Ovary (tissue), 9 donors: ENCODE results near the gene ERI2. TPM values are rescaled to one million over a fixed set of nuclear protein-coding genes. Genes with fewer than 3 reads are reported as not detected.

ENCODE experiments used
- DNase-seq, 5 donors: peaks; one replicate each; pipeline ENCODE4 v3.0.0-alpha.2; 2019 to 2020
- H3K27ac ChIP-seq, 2 donors: fragments of 200-600 bp; one replicate each; pipeline versions ENCODE4 v1.5.1 to v1.8.0; 2019 to 2022
- H3K27me3 ChIP-seq: fragments of 200-600 bp; one replicate; pipeline ENCODE4 v1.8.0; 2022
- H3K36me3 ChIP-seq: fragments of 200-600 bp; sonication (generic); one replicate; pipeline ENCODE4 v1.5.1; 2019
- H3K4me1 ChIP-seq: one replicate; pipeline ENCODE4 v1.8.1; 2013; ENCODE audit warnings: mild to moderate bottlenecking, moderate library complexity; ENCODE audit not compliant: insufficient read depth
- H3K4me3 ChIP-seq: fragments of 200-600 bp; sonication (generic); one replicate; pipeline ENCODE4 v1.5.1; 2017
- H3K9me3 ChIP-seq, 2 donors: fragments of 200-600 bp in 1 of 2; sonication (generic) in 1 of 2; one replicate each; pipeline versions ENCODE4 v1.5.1 to v1.8.1; 2013 to 2019; ENCODE audit warnings: mild to moderate bottlenecking in 1 of 2, moderate library complexity in 1 of 2
- EP300 ChIP-seq: sonication (generic); formaldehyde crosslinking; IDR thresholded peaks from one replicate; pipeline ENCODE4 v1.6.1; 2017; ENCODE audit warnings: antibody characterized with exemption
- POLR2A ChIP-seq: fragments of 450-650 bp; IDR thresholded peaks from one replicate; pipeline ENCODE4 v1.6.1; 2017; ENCODE audit warnings: antibody characterized with exemption, mild to moderate bottlenecking, moderate library complexity
- WGBS, 3 donors: extraction: QIAGEN DNeasy Blood & Tissue Kit in 1 of 3; methylation state at CpG; one replicate each; pipeline versions ENCODE4 v1.1.5 to v1.1.7; 2013 to 2017; 5-methylcytosine and 5-hydroxymethylcytosine counted together
- intact Hi-C, 4 donors: fragments of 100-400 bp; cut with DNase I; formaldehyde crosslinking; loops; one replicate each; pipeline versions ENCODE4 v1.11.0 to v1.15.1; 2022 to 2023
- polyA plus RNA-seq, 2 donors: library from polyadenylated mRNA; stranded (reverse); fragments of 200-250 nt in 1 of 2; fragments of 350-450 nt in 1 of 2; fragmentation: Illumina TruSeq in 1 of 2; extraction: RNeasy Lipid Tissue Mini Kit (QIAGEN cat#74804) in 1 of 2; gene quantifications; one replicate each; pipeline ENCODE4 v1.2.3, GENCODE V29; 2013 to 2014
- total RNA-seq, 7 donors: library from RNA; depleted of rRNA in 2 of 7; stranded (reverse); fragments of >200 nt in 2 of 7; fragmentation: NEBNext Ultra II Directional in 3 of 7; extraction: Animal tissue kit (Norgen Biotek cat#: 25700) in 3 of 7; gene quantifications; one replicate each; pipeline versions ENCODE4 v1.1.0 to v1.2.4, GENCODE V29; 2016 to 2023
- TF ChIP-seq, protein P1 (sequence below), 3 donors: fragments of 450-650 bp in 2 of 3; fragments of 200-600 bp in 1 of 3; IDR thresholded peaks; one replicate each; pipeline versions ENCODE4 v1.5.1 to v1.8.0; 2016 to 2022; ENCODE audit warnings: antibody characterized with exemption in 3 of 3, mild to moderate bottlenecking in 1 of 3
- donor health status: DM: no; HTN: no; CAD: no; lungs with moderate emphysema.
- donor health status: DM: no; HTN: no; CAD: no.
- donor health status: Bipolar disorder and iron deficiency.
- donor health status: DM: yes; HTN: yes; CAD: no.
- donor health status: DM: no; HTN: no; CAD: no.
- donor health status: DM: yes; HTN: yes; CAD: no.

The ERI2 gene
- total and polyA plus RNA-seq, 9 donors: 3.6 to 10.3 (median 6.4) TPM

DNA sequence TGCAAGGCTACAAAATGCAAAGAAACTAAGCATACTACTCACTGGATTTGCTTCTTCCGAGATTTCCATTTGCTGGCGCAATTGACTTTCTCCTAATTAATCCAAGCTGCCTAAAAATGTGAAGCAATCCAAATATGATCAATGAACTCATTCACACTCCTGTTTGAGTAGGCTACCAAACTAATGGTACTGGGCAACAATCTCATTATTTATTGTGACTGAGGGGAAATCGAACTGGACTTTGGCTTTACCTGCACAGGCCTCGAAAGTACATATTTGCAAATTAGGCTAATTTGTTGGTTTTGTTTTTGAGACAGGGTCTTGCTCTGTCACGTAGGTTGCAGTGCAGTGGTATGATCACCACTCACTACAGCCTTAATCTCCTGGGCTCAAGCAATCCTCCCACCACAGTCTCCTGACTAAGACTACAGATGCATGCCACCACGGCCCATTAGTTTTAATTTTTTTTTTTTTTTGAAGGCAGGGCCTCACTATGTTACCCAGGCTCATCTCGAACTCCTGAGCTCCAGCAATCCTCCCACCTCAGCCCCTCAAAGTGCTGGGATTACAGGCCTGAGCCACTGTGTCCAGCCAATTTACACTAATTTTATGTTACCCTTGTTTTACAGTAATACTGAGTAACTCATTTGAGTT is 2.6 kb downstream of the ERI2 start:
- no peak for DNase-seq
- H3K4me1 ChIP-seq: peaks cover 1% of the 10 kb centered on the region
- TF ChIP-seq POLR2A (no peak), EP300 (no peak)
- TF ChIP-seq, protein P1, sequence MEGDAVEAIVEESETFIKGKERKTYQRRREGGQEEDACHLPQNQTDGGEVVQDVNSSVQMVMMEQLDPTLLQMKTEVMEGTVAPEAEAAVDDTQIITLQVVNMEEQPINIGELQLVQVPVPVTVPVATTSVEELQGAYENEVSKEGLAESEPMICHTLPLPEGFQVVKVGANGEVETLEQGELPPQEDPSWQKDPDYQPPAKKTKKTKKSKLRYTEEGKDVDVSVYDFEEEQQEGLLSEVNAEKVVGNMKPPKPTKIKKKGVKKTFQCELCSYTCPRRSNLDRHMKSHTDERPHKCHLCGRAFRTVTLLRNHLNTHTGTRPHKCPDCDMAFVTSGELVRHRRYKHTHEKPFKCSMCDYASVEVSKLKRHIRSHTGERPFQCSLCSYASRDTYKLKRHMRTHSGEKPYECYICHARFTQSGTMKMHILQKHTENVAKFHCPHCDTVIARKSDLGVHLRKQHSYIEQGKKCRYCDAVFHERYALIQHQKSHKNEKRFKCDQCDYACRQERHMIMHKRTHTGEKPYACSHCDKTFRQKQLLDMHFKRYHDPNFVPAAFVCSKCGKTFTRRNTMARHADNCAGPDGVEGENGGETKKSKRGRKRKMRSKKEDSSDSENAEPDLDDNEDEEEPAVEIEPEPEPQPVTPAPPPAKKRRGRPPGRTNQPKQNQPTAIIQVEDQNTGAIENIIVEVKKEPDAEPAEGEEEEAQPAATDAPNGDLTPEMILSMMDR (IDR thresholded peaks at IDR 0.05): no peak
- no peaks in the 10 kb centered on the region for H3K36me3 ChIP-seq
- no peak overlapping the region for H3K4me3 ChIP-seq
- no peak overlapping the region for H3K27ac ChIP-seq
- H3K9me3 ChIP-seq: no peaks in the 10 kb centered on the region
- intact Hi-C loops: no loop called here
- 84 to 89% (median 86%) methylated on average over 7 of the region's 7 CpGs for WGBS, 3 donors
- H3K27me3 ChIP-seq: no peaks in the 10 kb centered on the region

DNA sequence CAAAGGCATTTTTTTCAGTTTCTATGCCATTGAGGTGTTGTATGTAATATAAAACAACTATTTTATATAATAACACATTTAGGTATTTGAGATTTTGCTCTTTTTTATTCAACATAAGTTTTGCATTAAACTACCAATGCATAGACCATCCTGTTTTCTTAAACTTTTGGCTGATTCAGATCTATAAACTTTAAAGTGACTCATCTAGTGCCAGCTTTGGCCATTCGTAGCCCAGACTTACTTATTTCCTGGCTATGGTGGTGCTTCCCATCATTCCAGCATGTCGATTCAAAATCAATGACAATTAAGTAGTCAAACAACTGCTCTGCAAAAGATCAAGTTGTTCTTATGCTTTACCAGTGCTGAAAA is 3.1 kb downstream of the ERI2 start:
- H3K4me1 ChIP-seq: peaks cover 1% of the 10 kb centered on the region
- intact Hi-C loops: no loop called here
- H3K27ac ChIP-seq: no peak overlapping the region
- no peak overlapping the region for H3K4me3 ChIP-seq
- no peaks in the 10 kb centered on the region for H3K27me3 ChIP-seq
- no peaks in the 10 kb centered on the region for H3K36me3 ChIP-seq
- no peak for DNase-seq
- TF ChIP-seq POLR2A: no peak
- TF ChIP-seq EP300: no peak
- TF ChIP-seq, protein P1 (IDR thresholded peaks at IDR 0.05): no peak
- 91 to 94% (median 92%) methylated on average over 2 of the region's 2 CpGs for WGBS, 3 donors
- no peaks in the 10 kb centered on the region for H3K9me3 ChIP-seq

DNA sequence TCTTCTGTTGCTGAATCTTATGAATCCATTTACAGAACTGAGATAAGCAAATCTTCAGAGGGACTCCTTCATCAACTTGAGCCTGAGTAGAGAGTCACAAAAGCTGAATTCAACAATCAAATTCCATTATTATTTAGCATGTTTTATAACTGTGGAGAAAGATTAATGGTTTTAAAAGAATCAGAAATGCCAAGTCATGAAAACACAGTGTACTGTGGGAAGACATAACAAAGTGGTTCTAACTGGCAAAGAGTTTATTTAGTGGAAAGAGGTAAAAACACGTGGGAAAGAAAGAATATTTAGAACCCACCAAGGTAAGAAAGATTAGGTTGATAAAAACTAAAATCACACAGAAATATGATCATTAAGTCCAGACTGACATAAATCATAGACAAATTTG is 5.0 kb downstream of the ERI2 start:
- 11 to 32% (median 12%) methylated on average over 1 of the region's 1 CpG for WGBS, 3 donors
- intact Hi-C loops: no loop called here
- Histone ChIP-seq H3K27ac (no peak overlapping the region), H3K9me3 (no peaks in the 10 kb centered on the region), H3K36me3 (no peaks in the 10 kb centered on the region), H3K27me3 (no peaks in the 10 kb centered on the region), H3K4me3 (no peak overlapping the region), H3K4me1 (no peaks in the 10 kb centered on the region)
- DNase-seq: no peak
- TF ChIP-seq, protein P1 (IDR thresholded peaks at IDR 0.05): no peak

DNA sequence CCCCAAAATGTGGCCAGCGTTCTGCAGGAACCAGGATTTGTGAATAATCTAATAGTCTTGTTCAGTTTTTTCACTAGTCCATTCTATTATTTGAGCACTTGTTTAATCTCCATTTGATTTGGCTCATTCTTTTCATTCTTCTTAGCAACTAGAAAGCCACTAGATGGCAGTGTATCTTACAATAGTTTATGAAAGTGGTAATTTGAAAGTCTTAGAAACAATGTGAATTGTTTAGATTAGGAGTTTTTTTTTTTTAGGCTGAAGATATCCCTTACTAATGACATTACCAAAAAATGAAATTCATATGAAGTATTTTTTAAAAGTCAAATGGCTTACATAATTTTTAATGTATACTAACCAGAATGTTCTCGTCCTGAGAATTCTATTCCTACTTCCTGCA is 6.7 kb downstream of the ERI2 start:
- H3K9me3 ChIP-seq: no peaks in the 10 kb centered on the region
- no peak overlapping the region for H3K27ac ChIP-seq
- DNase-seq: no peak
- no peaks in the 10 kb centered on the region for H3K36me3 ChIP-seq
- no peaks in the 10 kb centered on the region for H3K27me3 ChIP-seq
- H3K4me1 ChIP-seq: no peaks in the 10 kb centered on the region
- no peak overlapping the region for H3K4me3 ChIP-seq
- WGBS, 3 donors: 47 to 53% (median 52%) methylated on average over 2 of the region's 2 CpGs
- intact Hi-C loops: no loop called here
- no peak for TF ChIP-seq POLR2A
- TF ChIP-seq, protein P1 (IDR thresholded peaks at IDR 0.05): peak in 2 of 3 donors; percentile 14 to 37
